HCT116 (cell line): ENCODE data around the gene F2R. TPM values are rescaled to one million over a fixed set of nuclear protein-coding genes. Genes with fewer than 3 reads are reported as not detected.

Source experiments
- ATAC-seq: fragments of 200-7000 bp; cut with Tn5 transposase; 2 replicates; pipeline ENCODE4 v1.9.1; 2020; ENCODE audit warnings: mild to moderate bottlenecking, moderate library complexity
- BruUV-seq: library from RNA; stranded (reverse); fragments of 400-500 nt; replicated peaks from 2 replicates; lab custom pipeline; 2021; lab: Mats Ljungman, UMichigan
- CTCF ChIA-PET: fragments of 300-600 bp; sonication (Branson Sonifier 250); formaldehyde crosslinking; loops from one replicate; lab custom pipeline; 2021; ENCODE audit warnings: antibody characterized with exemption; lab: Charles Lee
- POLR2A ChIA-PET: fragments of 300-600, 350-600 bp; sonication (Branson Sonifier 250); formaldehyde crosslinking; loops from one replicate; lab custom pipeline; 2021; ENCODE audit warnings: antibody characterized with exemption; lab: Charles Lee
- RAD21 ChIA-PET, 2 experiments: fragments of 300-600 bp; sonication (Branson Sonifier 250); formaldehyde crosslinking; loops; one replicate each; lab custom pipeline; 2023; ENCODE audit warnings: low total read pairs in 2 of 2; ENCODE audit not compliant: uncharacterized antibody in 2 of 2, unreplicated experiment in 2 of 2, low non-redundant PET in 1 of 2; lab: Charles Lee
- DNase-seq: peaks from one replicate; pipeline ENCODE4 v3.0.0-alpha.2; 2010; ENCODE audit warnings: low read depth, low spot score
- H2AFZ ChIP-seq: fragments of 200-600 bp; shearing (Covaris generic), sonication (generic); 2 replicates; pipeline ENCODE4 v1.6.1; 2017; ENCODE audit warnings: low read depth, mixed run types, mixed read lengths, antibody characterized with exemption, low read length; ENCODE audit not compliant: poor library complexity, severe bottlenecking
- H3K27ac ChIP-seq: 2 replicates; pipeline ENCODE4 v1.5.1; 2012; ENCODE audit warnings: low read depth, low read length
- H3K27me3 ChIP-seq: fragments of 200-600 bp; sonication (generic); 2 replicates; pipeline ENCODE4 v1.6.1; 2016; ENCODE audit warnings: mixed run types, low read length, mixed read lengths; ENCODE audit not compliant: insufficient read depth
- H3K36me3 ChIP-seq, 2 experiments: fragments of 200-500 bp in 1 of 2; fragments of 200-600 bp in 1 of 2; sonication (Bioruptor generic) in 1 of 2; sonication (generic) in 1 of 2; 2 replicates each; pipeline versions ENCODE4 v1.5.1 to v1.6.1; 2014 to 2016; ENCODE audit warnings: low read length in 2 of 2, inconsistent platforms in 1 of 2, mixed read lengths in 1 of 2, mixed run types in 1 of 2; ENCODE audit not compliant: insufficient read depth in 2 of 2, control insufficient read depth in 1 of 2
- H3K4me1 ChIP-seq, 2 experiments: fragments of 200-600 bp in 1 of 2; sonication (generic) in 1 of 2; 2 replicates each; pipeline versions ENCODE4 v1.5.1 to v1.6.1; 2012 to 2017; ENCODE audit warnings: low read length in 2 of 2, inconsistent platforms in 1 of 2, mild to moderate bottlenecking in 1 of 2, mixed read lengths in 1 of 2, mixed run types in 1 of 2, moderate library complexity in 1 of 2; ENCODE audit not compliant: insufficient read depth in 2 of 2, control insufficient read depth in 1 of 2
- H3K4me2 ChIP-seq: fragments of 200-600 bp; sonication (generic); 2 replicates; pipeline ENCODE4 v1.6.1; 2017; ENCODE audit warnings: mixed run types, low read length, mixed read lengths
- H3K4me3 ChIP-seq, 2 experiments: fragments of 200-600 bp in 1 of 2; sonication (generic) in 1 of 2; replicated peaks in 1 of 2; 2 replicates each; pipeline ENCODE4 v1.5.1; 2011 to 2016; ENCODE audit warnings: low read length in 2 of 2, control low read depth in 1 of 2, low read depth in 1 of 2, mild to moderate bottlenecking in 1 of 2, mixed read lengths in 1 of 2, mixed run types in 1 of 2
- H3K79me2 ChIP-seq: fragments of 200-600 bp; sonication (generic); 2 replicates; pipeline ENCODE4 v1.6.1; 2017; ENCODE audit warnings: mild to moderate bottlenecking, mixed run types, low read length, moderate library complexity, mixed read lengths; ENCODE audit not compliant: insufficient read depth
- H3K9ac ChIP-seq: fragments of 200-600 bp; sonication (generic); 2 replicates; pipeline ENCODE4 v1.6.1; 2016; ENCODE audit warnings: low read length, mixed read lengths
- H3K9me2 ChIP-seq: fragments of 200-600 bp; sonication (generic), shearing (Covaris generic); 2 replicates; pipeline ENCODE4 v1.6.1; 2017; ENCODE audit warnings: mixed run types, mild to moderate bottlenecking, moderate library complexity; ENCODE audit not compliant: insufficient read depth
- H3K9me3 ChIP-seq, 2 experiments: fragments of 200-500 bp in 1 of 2; fragments of 200-600 bp in 1 of 2; sonication (Bioruptor generic) in 1 of 2; sonication (generic) in 1 of 2; 2 replicates each; pipeline ENCODE4 v1.6.1; 2014 to 2017; ENCODE audit warnings: low read length in 2 of 2, mixed read lengths in 2 of 2, inconsistent platforms in 1 of 2, low read depth in 1 of 2, mild to moderate bottlenecking in 1 of 2, mixed run types in 1 of 2, moderate library complexity in 1 of 2; ENCODE audit not compliant: control insufficient read depth in 1 of 2, insufficient read depth in 1 of 2
- H4K20me1 ChIP-seq: fragments of 200-600 bp; sonication (generic), shearing (Covaris generic); 2 replicates; pipeline ENCODE4 v1.6.1; 2017; ENCODE audit warnings: mixed run types, mild to moderate bottlenecking, moderate library complexity; ENCODE audit not compliant: insufficient read depth
- ATF3 ChIP-seq: IDR thresholded peaks from 2 replicates; pipeline ENCODE4 v1.6.1; 2012
- CBX3 ChIP-seq: IDR thresholded peaks from 2 replicates; pipeline ENCODE4 v1.6.1; 2012; ENCODE audit warnings: low read depth
- CEBPB ChIP-seq: IDR thresholded peaks from 2 replicates; pipeline ENCODE4 v1.6.1; 2012; ENCODE audit warnings: low read depth
- CTCF ChIP-seq, 3 experiments: fragments of 200-600 bp in 1 of 3; sonication (generic) in 1 of 3; IDR thresholded peaks in 2 of 3; conservative IDR thresholded peaks in 1 of 3; 2 replicates each; pipeline ENCODE4 v1.5.1; 2012 to 2017; ENCODE audit warnings: low read depth in 2 of 3, low read length in 2 of 3, antibody characterized with exemption in 1 of 3, borderline replicate concordance in 1 of 3, control low read depth in 1 of 3, mild to moderate bottlenecking in 1 of 3, mixed read lengths in 1 of 3, mixed run types in 1 of 3, moderate library complexity in 1 of 3; ENCODE audit not compliant: insufficient read depth in 1 of 3
- EGR1 ChIP-seq: IDR thresholded peaks from 2 replicates; pipeline ENCODE4 v1.6.1; 2012; ENCODE audit warnings: low read depth
- ELF1 ChIP-seq: IDR thresholded peaks from 2 replicates; pipeline ENCODE4 v1.6.1; 2012; ENCODE audit warnings: low read depth, borderline replicate concordance
- EZH2 ChIP-seq: fragments of 200-600 bp; sonication (generic); IDR thresholded peaks from 2 replicates; pipeline ENCODE4 v1.6.1; 2017; ENCODE audit warnings: antibody characterized with exemption, mixed run types
- FOSL1 ChIP-seq: IDR thresholded peaks from 2 replicates; pipeline ENCODE4 v1.6.1; 2012; ENCODE audit warnings: low read depth
- MAX ChIP-seq: IDR thresholded peaks from 2 replicates; pipeline ENCODE4 v1.6.1; 2012
- POLR2A ChIP-seq: IDR thresholded peaks from 2 replicates; pipeline ENCODE4 v1.7.0; 2011; ENCODE audit warnings: borderline replicate concordance; ENCODE audit not compliant: insufficient read depth, insufficient read length; ENCODE audit errors: extremely low read depth
- POLR2AphosphoS5 ChIP-seq: IDR thresholded peaks from 2 replicates; pipeline ENCODE4 v1.6.1; 2011; ENCODE audit warnings: mild to moderate bottlenecking, low read depth, low read length, moderate library complexity
- RAD21 ChIP-seq: IDR thresholded peaks from 2 replicates; pipeline ENCODE4 v1.6.1; 2012; ENCODE audit warnings: low read depth, mild to moderate bottlenecking
- SIN3A ChIP-seq: IDR thresholded peaks from 2 replicates; pipeline ENCODE4 v1.6.1; 2012; ENCODE audit warnings: low read depth
- SP1 ChIP-seq: IDR thresholded peaks from 2 replicates; pipeline ENCODE4 v1.6.1; 2012; ENCODE audit warnings: low read depth
- SRF ChIP-seq: IDR thresholded peaks from 2 replicates; pipeline ENCODE4 v1.6.1; 2012; ENCODE audit warnings: low read depth
- TCF7L2 ChIP-seq: IDR thresholded peaks from 2 replicates; pipeline ENCODE4 v1.7.0; 2011; ENCODE audit warnings: borderline replicate concordance, inconsistent platforms; ENCODE audit not compliant: insufficient read depth, insufficient read length; ENCODE audit errors: extremely low read depth
- YY1 ChIP-seq: IDR thresholded peaks from 2 replicates; pipeline ENCODE4 v1.6.1; 2011; ENCODE audit warnings: low read length, low read depth, moderate library complexity, mild to moderate bottlenecking; ENCODE audit not compliant: insufficient replicate concordance; ENCODE audit errors: extremely low read depth
- ZBTB33 ChIP-seq: IDR thresholded peaks from 2 replicates; pipeline ENCODE4 v1.6.1; 2011; ENCODE audit warnings: mild to moderate bottlenecking, low read length, moderate library complexity; ENCODE audit not compliant: insufficient replicate concordance; ENCODE audit errors: extremely low read depth
- ZFX ChIP-seq: fragments of 450-650 bp; IDR thresholded peaks from 2 replicates; pipeline ENCODE4 v1.6.1; 2017
- ZNF274 ChIP-seq: fragments of 200-500 bp; sonication (Bioruptor generic); IDR thresholded peaks from 2 replicates; pipeline ENCODE4 v1.6.1; 2014; ENCODE audit warnings: mild to moderate bottlenecking, low read depth, low read length, inconsistent platforms
- intact Hi-C: fragments of 100-400 bp; cut with micrococcal nuclease; formaldehyde crosslinking; loops from 2 replicates; pipeline ENCODE4 v1.10.0; 2022
- total RNA-seq: library from RNA; stranded (reverse); gene quantifications from one replicate; pipeline ENCODE4 v1.2.1, GENCODE V29; 2021; ENCODE audit not compliant: unreplicated experiment

Gene F2R
- total RNA-seq, 1 experiment from 2014 or later = 16.6 TPM

- ATAC-seq (no peak), DNase-seq (no peak)
- intact Hi-C loops = no loop called here
- no peaks in the 10 kb centered on the region for H3K79me2 ChIP-seq
- H3K4me1 ChIP-seq = 0 out of 4 replicates have a peak, but pooled peaks cover 0 to 3% of the 10 kb centered on the region in 2 experiments
- no peak overlapping the region for H3K4me3 ChIP-seq
- H3K9me3 ChIP-seq = no peaks in the 10 kb centered on the region
- no peaks in the 10 kb centered on the region for H4K20me1 ChIP-seq
- TF ChIP-seq POLR2A (no peak), ATF3 (no peak), EZH2 (no peak), EGR1 (no peak), MAX (no peak), ELF1 (no peak), SP1 (no peak), RAD21 (no peak), ZFX (no peak), TCF7L2 (no peak), YY1 (no peak), FOSL1 (no peak), POLR2AphosphoS5 (no peak), CTCF (IDR thresholded peaks at IDR 0.05 in 2 of 3, conservative IDR thresholded peaks at IDR 0.05 in 1 of 3; ENCODE audit: borderline replicate concordance in 1 of 3, insufficient read depth in 1 of 3, low read depth in 2 of 3, low read length in 2 of 3) (no peak), CEBPB (no peak), SRF (no peak), SIN3A (no peak), ZBTB33 (no peak), CBX3 (no peak), ZNF274 (no peak)
- H3K27me3 ChIP-seq = no peaks in the 10 kb centered on the region
- peak overlapping the region; percentile 32 for H2AFZ ChIP-seq
- ChIA-PET POLR2A (no interaction called here), CTCF (no interaction called here), RAD21 (interaction anchor here in 1 of 2 experiments (1.2 kb wide), 1 partner anchor 29 kb away, joined by 3 read pairs; no protein-coding TSS in a partner anchor)
- no peaks in the 10 kb centered on the region for H3K36me3 ChIP-seq
- H3K9ac ChIP-seq = no peak overlapping the region
- no peak overlapping the region for H3K4me2 ChIP-seq
- BruUV-seq = no TSS peak
- no peak overlapping the region for H3K27ac ChIP-seq
- no peaks in the 10 kb centered on the region for H3K9me2 ChIP-seq
Measured at GRCh38 chr5:76745670-76746069, 29.7 kb downstream of the F2R start.
